ENCODE results near the gene KCNK10.

GRCh38 chr14:88310449-88310848 is 12.6 kb downstream of the KCNK10 start:
- TF ChIP-seq CTCF (IDR thresholded peaks at IDR 0.05; ENCODE audit: borderline replicate concordance, extremely low read depth, low read length, poor library complexity, severe bottlenecking), result no peak
- TF ChIP-seq EZH2 (IDR thresholded peaks at IDR 0.05; ENCODE audit: borderline replicate concordance, low read depth, low read length, severe bottlenecking), result no peak

All from DND-41 (cell line).